Tongue (tissue), 2 donors: ENCODE data around the gene ALLC. TPM values are rescaled to one million over a fixed set of nuclear protein-coding genes. Genes with fewer than 3 reads are reported as not detected.

Experiments used
- DNase-seq: peaks from one replicate; pipeline ENCODE4 v3.0.0-alpha.2; 2015
- total RNA-seq: library from RNA; depleted of rRNA; stranded (reverse); fragments of >200 nt; gene quantifications from one replicate; pipeline ENCODE4 v1.2.3, GENCODE V29; 2014

Gene ALLC
- total RNA-seq, 1 donor from 2014 or later = not detected

DNA sequence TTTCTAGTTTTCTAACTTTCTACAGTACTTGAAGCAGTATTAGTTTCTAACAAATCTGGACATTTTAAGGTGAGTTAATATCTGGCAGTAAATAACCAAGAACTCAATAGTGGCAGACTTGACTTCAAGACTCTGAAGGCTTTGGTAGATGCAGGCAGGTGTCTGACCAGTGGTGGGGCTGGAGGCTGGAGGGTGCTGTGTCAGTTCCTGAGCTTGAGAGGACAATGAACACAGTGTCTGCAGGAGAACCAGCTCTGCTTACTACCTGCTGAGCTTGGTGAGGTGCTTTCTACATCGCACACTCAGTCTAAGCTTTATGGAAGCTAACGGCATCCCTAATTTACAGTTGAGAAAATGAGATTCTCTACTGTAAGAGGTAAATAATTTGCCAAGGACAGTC is 21.2 kb downstream of the ALLC start:
- DNase-seq = no peak

GRCh38 chr2:3679616-3680393 is 21.8 kb downstream of the ALLC start:
- no peak for DNase-seq

DNA sequence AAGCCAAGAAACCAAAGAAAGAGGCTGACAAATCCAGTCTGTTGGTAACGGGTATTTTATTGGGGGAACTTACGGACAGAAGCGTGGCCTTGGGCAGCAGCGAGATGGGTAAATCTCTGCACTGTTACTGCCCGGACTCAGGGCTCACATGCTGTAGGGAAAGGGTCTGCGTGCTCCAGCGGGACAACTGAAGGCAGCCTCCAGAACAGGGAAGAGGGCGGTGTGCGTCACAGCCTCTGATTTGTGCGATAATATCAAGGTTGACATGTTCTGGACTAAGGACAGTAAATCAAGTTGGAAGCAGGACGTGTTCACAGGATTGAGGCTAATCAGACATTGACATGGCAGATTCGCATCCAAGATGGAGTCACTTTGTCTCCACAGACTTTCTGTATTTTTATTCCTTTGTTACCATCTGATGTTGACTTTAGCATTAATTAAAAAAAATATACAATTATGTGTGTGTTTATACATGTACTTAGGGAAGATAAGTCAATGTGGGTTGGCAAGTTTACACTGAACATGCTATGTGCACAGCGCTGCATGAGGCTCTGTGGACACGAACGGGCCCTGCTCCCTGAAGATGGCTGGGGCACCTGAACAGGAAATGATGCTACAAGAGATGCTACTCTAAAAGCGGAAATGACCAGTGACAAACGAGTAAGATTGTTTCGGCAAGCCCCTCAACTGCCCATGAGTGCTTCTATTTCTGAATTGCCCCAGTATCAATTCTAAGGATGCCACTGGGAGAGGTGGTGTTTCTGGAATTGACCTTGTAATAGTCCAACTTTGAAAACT is 22.7 kb downstream of the ALLC start:
- no peak for DNase-seq

GRCh38 chr2:3681625-3682024 is 23.6 kb downstream of the ALLC start:
- no peak for DNase-seq

- DNase-seq = no peak
Observed at GRCh38 chr2:3682811-3683210, 24.8 kb downstream of the ALLC start.

GRCh38 chr2:3683748-3684454 is 25.9 kb downstream of the ALLC start:
- no peak for DNase-seq

DNA sequence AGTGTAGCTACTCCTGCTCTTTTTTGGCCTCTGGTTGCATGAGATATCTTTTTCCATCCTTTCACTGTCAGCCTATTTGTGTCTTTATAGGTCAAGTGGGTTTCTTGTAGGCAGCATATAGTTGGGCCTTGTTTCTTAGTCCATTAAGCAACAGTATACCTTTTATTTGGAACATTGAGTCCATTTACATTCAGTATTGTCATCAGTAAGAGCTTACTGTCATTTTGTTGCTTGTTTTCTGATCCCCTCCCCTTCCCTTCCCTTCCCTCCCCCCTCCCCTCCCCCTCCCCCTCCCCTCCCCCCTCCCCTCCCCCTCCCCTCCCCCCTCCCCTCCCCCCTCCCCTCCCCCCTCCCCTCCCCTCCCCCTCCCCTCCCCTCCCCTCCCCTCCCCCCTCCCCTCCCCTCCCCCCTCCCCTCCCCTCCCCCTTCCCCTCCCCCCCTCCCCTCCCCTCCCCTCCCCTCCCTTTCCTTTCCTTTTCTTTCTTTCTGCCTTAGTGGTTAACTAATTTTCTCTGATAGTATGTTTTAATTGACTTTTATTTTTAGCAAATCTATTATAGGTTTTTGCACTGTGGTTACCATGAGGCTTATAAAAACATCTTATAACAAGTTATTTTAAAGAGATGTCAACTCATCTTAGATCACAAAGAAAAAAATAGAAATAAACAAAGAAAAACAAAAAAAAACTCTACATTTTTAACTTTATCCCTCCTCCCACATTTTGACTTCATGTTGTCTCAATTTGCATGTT is 32.2 kb downstream of the ALLC start:
- no peak for DNase-seq

- peak; percentile 22 for DNase-seq
Observed at GRCh38 chr2:3692375-3692774, 34.4 kb downstream of the ALLC start.

DNA sequence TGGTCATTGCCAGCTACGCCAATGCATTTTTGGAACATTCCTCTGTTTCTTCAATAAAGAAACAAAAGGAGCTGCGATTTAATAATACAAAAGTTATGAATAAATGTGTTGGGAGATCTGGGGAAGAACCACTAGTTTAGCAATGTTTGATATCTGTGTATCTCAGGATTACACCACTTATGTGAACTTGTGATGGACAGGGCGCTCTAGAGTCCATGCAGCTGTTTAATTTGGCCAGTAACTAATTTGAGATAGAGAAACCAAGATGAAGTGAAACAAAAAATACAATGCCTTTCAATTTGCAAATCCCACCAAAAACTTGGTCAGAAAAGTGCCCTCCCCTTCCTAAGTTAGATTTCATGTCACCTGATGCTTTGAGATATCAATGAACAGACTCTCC is 38.5 kb downstream of the ALLC start:
- DNase-seq = no peak

DNA sequence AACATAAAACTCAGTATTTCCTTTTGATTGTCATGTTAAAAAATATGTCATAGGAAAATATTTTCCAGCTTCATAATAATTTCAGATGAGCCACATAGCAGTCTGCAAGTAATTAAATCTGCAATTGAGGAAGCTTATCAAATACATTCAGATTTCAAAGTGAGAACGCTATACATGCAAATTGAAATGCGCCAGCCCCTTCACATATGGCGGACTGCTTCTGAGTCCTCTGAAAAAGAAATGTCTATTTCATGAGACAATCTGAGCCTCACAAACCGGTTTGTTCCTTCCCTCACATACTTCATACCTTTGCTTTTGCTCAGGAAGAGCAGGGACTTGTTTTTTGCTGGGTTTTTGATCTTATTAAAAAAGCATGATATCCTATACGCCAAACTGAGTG is 43.1 kb downstream of the ALLC start:
- no peak for DNase-seq

DNA sequence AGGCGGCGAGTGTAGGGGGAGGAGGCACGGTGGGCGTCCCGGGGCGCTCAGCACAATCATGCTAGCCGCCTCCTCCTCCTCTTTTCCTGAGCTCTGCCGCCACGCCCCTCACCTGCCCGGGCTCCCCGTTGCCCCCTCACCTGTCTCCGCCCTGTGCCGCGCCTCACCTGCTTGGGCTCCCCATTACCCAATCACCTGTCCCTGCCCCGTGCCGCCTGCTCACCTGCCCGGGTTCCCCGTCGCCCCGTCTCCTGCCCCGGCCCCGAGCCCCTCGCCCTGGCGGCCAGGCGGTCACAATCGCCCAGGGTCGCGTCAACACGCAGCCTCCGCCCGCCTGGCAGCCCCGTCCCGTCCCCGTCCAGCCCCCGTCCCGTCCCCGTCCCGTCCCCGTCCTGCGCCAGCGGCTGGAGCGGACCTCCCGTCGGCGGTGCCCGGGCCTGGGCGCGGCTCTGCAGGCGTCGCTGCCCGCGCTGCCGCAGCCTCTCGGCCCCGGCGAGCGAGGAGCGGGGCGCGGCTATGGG is 45.3 kb downstream of the ALLC start, which contains the start of gene DCDC2C:
DCDC2C (plus strand) TSS at position 340 of the 521 bp plus-strand sequence; CDS start at position 517, 177 bp downstream.
- DNase-seq = no peak

DNA sequence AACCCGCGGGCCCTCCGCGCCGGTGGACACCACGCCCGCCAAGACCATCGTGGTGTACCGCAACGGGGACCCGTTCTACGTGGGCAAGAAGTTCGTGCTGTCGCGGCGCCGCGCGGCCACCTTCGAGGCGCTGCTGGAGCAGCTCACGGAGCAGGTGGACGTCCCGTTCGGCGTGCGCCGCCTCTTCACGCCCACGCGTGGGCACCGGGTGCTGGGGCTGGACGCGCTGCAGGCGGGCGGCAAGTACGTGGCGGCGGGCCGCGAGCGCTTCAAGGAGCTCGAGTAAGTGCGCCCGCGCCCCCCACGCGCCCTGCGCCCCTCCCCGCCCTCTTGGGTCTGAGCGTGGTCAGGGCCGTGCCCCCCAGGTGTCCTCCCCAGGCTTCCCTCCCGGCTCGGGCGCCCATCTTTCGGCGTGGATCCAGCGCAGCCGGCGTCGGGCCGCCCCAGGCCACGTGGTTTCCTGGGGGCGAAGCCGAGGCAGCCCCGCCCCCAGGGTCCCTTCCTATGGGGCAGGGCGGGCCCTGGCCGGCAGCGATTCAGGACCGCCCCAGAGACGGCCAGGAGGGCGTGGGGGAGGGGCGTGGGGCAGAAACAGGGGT is 45.9 kb downstream of the ALLC start:
- no peak for DNase-seq

DNA sequence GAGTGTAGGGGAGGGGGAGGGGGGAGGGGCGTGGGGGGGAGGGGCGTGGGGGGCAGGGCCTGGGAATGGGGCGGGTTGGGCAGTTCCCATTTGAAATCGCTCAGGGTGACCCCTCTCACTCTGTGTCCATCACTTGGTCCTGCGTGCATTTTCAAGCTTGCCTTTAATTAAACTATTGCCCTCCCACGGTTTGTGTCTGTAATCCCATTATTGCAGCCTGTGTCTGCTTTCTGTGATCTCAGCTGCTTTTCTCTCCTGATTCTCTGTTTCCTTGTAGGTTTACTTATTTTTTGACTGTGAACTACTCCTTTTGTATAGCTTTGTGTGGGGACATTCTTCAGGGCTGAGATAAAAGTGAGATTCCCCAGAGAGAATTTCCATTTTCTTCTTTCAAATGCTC is 46.7 kb downstream of the ALLC start:
- no peak for DNase-seq

DNA sequence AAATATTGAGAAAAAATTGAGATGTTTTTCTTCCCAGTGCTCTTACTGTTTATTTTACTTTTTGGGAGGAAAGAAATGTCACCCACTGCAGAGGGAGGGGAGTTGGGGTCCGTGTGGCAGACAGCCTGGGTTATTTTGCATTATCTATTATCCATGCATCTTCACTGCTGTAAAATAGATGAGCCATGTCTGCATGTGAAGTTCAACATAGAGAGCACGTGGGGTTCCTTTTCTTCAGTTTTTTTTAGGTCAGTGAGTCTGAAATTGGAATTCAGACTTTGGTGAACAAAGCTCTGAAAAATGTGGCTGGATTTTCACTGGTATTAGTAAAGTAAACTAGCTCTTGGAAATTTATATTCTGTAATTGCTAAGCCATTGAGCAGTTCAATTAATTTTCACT is 47.8 kb downstream of the ALLC start:
- no peak for DNase-seq

- no peak for DNase-seq
Observed at GRCh38 chr2:3706892-3707291, 48.9 kb downstream of the ALLC start.

DNA sequence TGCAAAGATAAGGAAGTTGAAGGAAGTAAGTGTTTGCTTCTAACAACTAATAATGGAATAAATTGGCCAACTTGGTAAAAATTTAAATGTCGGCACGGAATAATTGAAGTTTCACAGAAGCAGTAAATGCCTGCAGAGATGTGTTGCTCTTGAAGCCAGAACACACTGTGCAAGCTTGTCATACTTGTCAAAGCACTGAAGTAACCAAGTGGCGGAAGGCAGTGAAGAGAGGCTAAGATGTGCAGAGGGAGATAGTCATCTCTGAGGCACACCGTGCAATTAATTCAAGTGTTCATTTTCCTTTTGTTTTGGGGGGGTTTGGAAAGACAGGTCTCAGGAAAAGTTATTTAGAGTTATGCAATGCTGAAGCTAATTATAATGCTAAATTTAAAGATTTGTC is 50.6 kb downstream of the ALLC start:
- no peak for DNase-seq

GRCh38 chr2:3709225-3709624 is 51.2 kb downstream of the ALLC start:
- DNase-seq = no peak

GRCh38 chr2:3712424-3712823 is 54.4 kb downstream of the ALLC start:
- peak; percentile 56 for DNase-seq

GRCh38 chr2:3712831-3713503 is 55.0 kb downstream of the ALLC start:
- DNase-seq = peak; percentile 76

DNA sequence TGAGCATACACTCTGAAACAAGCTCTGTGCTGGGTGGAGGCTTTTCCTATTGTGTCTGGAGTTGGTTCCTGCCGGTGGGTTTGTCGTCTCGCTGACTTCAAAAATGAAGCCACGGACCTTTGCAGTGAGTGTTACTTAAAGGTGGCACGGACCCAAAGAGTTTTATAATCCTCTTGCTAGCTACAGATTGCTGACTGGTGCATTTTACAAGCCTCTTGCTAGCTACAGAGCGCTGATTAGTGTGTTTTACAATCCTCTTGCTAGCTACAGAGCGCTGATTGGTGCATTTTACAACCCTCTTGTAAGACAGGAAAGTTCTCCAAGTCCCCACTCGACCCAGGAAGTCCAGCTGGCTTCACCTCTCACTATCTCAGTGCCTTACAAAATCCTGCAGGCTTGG is 60.7 kb downstream of the ALLC start:
- no peak for DNase-seq

DNA sequence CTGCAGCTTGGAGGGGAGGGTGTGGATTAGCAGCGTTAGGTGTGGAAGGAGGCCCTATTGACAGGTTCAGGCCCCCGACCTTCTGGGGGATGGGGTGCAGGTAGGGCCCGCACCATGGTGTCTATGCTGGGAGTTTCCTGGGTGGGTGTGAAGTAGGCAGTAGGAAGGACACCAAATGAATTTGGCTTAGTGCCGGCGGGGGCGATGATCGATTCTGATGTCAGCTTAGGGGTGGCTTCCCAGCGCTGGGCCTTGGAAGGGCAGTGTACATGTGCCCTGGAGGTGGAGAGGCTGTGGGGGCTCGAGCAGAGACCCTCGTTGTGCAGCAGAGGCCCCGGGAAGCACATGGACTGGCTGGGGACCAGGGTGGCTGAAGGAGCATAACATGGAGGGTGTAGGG is 67.0 kb downstream of the ALLC start:
- DNase-seq = no peak
